ENCODE data around the gene PIGS. TPM values are rescaled to one million over a fixed set of nuclear protein-coding genes. Genes with fewer than 3 reads are reported as not detected.

Gene PIGS
- total RNA-seq, 4 donors from 2014 or later: 7.2 to 48.3 (median 26.6) TPM

DNA sequence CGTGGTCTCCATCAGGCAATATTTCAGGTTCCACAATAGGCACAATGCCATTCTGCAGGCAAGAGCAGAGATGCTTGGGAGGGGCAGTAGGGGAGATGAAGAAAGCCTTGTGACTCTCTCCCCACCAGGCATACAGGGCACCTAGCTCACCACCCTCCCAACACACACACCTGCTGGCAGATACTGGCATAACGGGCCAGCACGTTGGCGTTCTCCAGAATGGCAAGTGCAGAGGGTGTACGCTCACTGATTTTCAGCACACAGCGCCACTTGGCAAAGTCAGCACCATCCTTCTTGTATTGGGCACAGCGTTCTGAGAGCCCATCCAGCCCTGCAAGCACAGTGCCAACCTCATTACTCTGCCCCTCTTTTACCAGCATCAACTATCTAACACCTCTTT lies 3.2 kb upstream of the PIGS start:
- no peak overlapping the region for H3K4me3 ChIP-seq
- TF ChIP-seq POLR2A (IDR thresholded peaks at IDR 0.05): no peak
- TF ChIP-seq, protein P1, sequence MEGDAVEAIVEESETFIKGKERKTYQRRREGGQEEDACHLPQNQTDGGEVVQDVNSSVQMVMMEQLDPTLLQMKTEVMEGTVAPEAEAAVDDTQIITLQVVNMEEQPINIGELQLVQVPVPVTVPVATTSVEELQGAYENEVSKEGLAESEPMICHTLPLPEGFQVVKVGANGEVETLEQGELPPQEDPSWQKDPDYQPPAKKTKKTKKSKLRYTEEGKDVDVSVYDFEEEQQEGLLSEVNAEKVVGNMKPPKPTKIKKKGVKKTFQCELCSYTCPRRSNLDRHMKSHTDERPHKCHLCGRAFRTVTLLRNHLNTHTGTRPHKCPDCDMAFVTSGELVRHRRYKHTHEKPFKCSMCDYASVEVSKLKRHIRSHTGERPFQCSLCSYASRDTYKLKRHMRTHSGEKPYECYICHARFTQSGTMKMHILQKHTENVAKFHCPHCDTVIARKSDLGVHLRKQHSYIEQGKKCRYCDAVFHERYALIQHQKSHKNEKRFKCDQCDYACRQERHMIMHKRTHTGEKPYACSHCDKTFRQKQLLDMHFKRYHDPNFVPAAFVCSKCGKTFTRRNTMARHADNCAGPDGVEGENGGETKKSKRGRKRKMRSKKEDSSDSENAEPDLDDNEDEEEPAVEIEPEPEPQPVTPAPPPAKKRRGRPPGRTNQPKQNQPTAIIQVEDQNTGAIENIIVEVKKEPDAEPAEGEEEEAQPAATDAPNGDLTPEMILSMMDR (IDR thresholded peaks at IDR 0.05): no peak
- no peaks in the 10 kb centered on the region for H3K9me3 ChIP-seq
- DNase-seq: no peak
- peaks cover 4 to 10% of the 10 kb centered on the region in 2 donors for H3K4me1 ChIP-seq
- no peaks in the 10 kb centered on the region for H3K36me3 ChIP-seq
- no peaks in the 10 kb centered on the region for H3K27me3 ChIP-seq
- intact Hi-C loops (cut with DNase I; ENCODE audit: low total_unique reads): no loop called here
- H3K27ac ChIP-seq: no peak overlapping the region

GRCh38 chr17:28573966-28574480 lies 2.7 kb upstream of the PIGS start:
- no peaks in the 10 kb centered on the region for H3K9me3 ChIP-seq
- DNase-seq: no peak
- H3K4me1 ChIP-seq: peaks cover 4 to 10% of the 10 kb centered on the region in 2 donors
- H3K27ac ChIP-seq: no peak overlapping the region
- no peak overlapping the region for H3K4me3 ChIP-seq
- H3K36me3 ChIP-seq: no peaks in the 10 kb centered on the region
- H3K27me3 ChIP-seq: no peaks in the 10 kb centered on the region
- TF ChIP-seq POLR2A (IDR thresholded peaks at IDR 0.05): no peak
- TF ChIP-seq, protein P1 (IDR thresholded peaks at IDR 0.05): no peak
- intact Hi-C loops (cut with DNase I; ENCODE audit: low total_unique reads): no loop called here

DNA sequence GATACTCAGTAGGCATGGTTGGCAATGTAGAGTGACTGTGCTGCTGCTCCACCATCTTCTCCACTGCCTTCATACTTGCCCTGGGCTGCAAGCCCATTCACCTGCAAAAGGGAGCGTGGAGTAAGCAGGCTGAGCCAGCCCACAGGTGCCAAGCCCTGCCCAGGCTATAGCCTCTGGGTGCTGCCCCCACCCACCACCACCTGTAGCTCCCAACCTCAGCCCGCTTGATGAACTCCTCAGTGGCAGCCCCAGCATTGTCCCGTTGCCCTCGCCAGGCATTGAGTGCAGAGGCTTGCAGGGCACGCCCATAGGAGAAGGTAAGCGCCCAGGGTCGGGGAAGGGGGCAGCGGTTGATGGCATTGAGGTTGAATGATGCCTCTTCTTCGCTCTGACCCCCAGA lies 2.2 kb upstream of the PIGS start:
- TF ChIP-seq, protein P1 (IDR thresholded peaks at IDR 0.05): no peak
- TF ChIP-seq POLR2A (IDR thresholded peaks at IDR 0.05): no peak
- Histone ChIP-seq H3K27me3 (no peaks in the 10 kb centered on the region), H3K9me3 (no peaks in the 10 kb centered on the region), H3K27ac (no peak overlapping the region), H3K4me3 (no peak overlapping the region), H3K36me3 (no peaks in the 10 kb centered on the region), H3K4me1 (peaks cover 4 to 10% of the 10 kb centered on the region in 2 donors)
- DNase-seq: no peak
- intact Hi-C loops (cut with DNase I; ENCODE audit: low total_unique reads): no loop called here

GRCh38 chr17:28573040-28573380 lies 1.7 kb upstream of the PIGS start:
- Histone ChIP-seq H3K4me3 (no peak overlapping the region), H3K27me3 (no peaks in the 10 kb centered on the region), H3K9me3 (no peaks in the 10 kb centered on the region), H3K27ac (no peak overlapping the region), H3K4me1 (peaks cover 4 to 10% of the 10 kb centered on the region in 2 donors), H3K36me3 (no peaks in the 10 kb centered on the region)
- DNase-seq: no peak
- no peak for TF ChIP-seq POLR2A (IDR thresholded peaks at IDR 0.05)
- TF ChIP-seq, protein P1 (IDR thresholded peaks at IDR 0.05): no peak
- intact Hi-C loops (cut with DNase I; ENCODE audit: low total_unique reads): no loop called here

DNA sequence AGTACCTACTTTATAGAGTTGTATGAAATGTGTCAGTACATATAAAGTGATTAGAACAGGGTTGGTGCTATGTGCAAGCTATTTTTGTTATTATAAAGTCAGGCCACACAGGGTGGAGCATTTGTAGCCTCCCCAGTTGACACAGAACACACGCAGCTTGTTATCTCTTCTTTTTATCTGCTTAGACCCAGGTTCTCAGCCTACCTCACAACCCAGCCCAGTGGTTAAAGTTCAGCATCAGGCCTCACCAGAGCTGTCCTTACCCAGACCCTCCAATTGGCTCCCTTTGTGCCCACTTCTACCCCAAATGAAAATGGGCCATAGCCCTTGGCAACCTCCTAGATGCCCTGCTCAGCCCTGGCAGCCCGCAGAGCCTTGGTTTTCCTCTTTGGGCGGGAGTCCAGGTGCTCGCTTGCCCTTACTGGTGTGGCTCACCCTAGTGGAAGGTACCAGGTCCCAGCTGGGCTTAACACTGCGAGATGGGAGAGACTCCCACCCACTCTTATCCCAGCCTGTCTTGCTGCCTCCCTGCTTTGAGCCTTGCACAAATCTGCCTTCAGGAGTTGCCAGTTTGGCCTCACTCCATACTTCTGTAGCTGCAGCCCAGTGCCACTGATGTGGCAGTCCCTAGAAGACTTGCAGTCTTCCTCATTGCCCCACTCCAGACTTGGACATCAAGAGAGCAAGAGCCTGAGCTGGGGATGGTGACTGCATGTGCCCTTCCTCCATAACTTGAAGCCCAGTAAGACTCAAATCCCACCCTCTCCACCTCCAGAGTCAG lies 1.1 kb upstream of the PIGS start:
- H3K4me3 ChIP-seq: peak overlapping the region in 1 of 2 donors; percentile 81
- no peaks in the 10 kb centered on the region for H3K27me3 ChIP-seq
- DNase-seq: no peak
- TF ChIP-seq POLR2A (IDR thresholded peaks at IDR 0.05): no peak
- TF ChIP-seq, protein P1 (IDR thresholded peaks at IDR 0.05): no peak
- peak overlapping the region; percentile 76 to 88 for H3K27ac ChIP-seq
- H3K4me1 ChIP-seq: peaks cover 4 to 10% of the 10 kb centered on the region in 2 donors
- intact Hi-C loops (cut with DNase I; ENCODE audit: low total_unique reads): no loop called here
- H3K36me3 ChIP-seq: no peaks in the 10 kb centered on the region
- no peaks in the 10 kb centered on the region for H3K9me3 ChIP-seq
